NCI-H2227 treated with DMSO at 0.1 percent for 48 hours (cell line): ENCODE results near the gene ECPAS.
"Not testable (repeated sequence)": the region's sequence is repeated elsewhere in the genome, so short reads cannot be mapped to it uniquely, and the experiment has no call there.

ENCODE experiments used
- DNase-seq: peaks from one replicate; lab custom pipeline; 2025; lab: John Stamatoyannopoulos, UW

ECPAS gene

GRCh38 chr9:111334318-111334863 lies 149.8 kb downstream of the ECPAS start:
- DNase-seq, result not testable (repeated sequence)

GRCh38 chr9:111330124-111330523 lies 154.1 kb downstream of the ECPAS start, which contains the start of gene OR2K2:
OR2K2 (minus strand) TSS chr9:111330224; CDS start chr9:111328433, 1,791 bp downstream.
- no peak for DNase-seq

- no peak for DNase-seq
Observed at GRCh38 chr9:111320631-111321030, 163.6 kb downstream of the ECPAS start.

DNA sequence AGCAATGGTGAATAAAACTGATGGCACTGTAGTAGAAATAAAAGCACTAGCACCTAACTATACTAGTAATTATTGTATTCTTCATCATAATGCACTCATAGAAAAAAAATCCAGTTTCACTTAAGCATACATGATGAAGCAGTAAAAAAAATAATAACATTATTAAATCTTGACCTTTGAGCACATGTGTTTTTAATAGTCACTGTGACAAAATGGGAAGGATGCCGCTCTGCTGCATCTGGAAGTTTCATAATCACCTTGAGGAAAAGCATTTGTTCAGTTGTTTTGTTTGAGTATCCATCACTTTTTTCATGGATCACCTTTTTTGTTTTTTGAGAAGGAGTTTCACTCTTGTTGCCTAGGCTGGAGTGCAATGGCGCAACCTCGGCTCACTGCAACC lies 167.4 kb downstream of the ECPAS start:
- no peak for DNase-seq
